Prostate gland (tissue), 2 donors: ENCODE measurements around the gene PTPRK.

Source experiments
- CTCF ChIP-seq, 4 experiments: fragments of 200-600 bp in 2 of 4; fragments of 450-650 bp in 2 of 4; sonication (generic) in 2 of 4; IDR thresholded peaks; 1 replicate in 3 of 4; 2 replicates in 1 of 4; pipeline ENCODE4 v1.5.1; 2016 to 2019; ENCODE audit warnings: antibody characterized with exemption in 4 of 4, mild to moderate bottlenecking in 2 of 4, moderate library complexity in 2 of 4
- POLR2A ChIP-seq: fragments of 450-650 bp; IDR thresholded peaks from one replicate; pipeline ENCODE4 v1.6.1; 2016; ENCODE audit warnings: antibody characterized with exemption, mild to moderate bottlenecking
- POLR2AphosphoS5 ChIP-seq: sonication (generic); formaldehyde crosslinking; IDR thresholded peaks from one replicate; pipeline ENCODE4 v1.6.1; 2017; ENCODE audit warnings: antibody characterized with exemption

GRCh38 chr6:128412680-128413079 is 107.7 kb downstream of the PTPRK start:
- TF ChIP-seq POLR2A, result no peak
- TF ChIP-seq CTCF (IDR thresholded peaks at IDR 0.05), result no peak
- no peak for TF ChIP-seq POLR2AphosphoS5
